Immature natural killer cell (primary cell): ENCODE data around the gene HS2ST1. TPM values are rescaled to one million over a fixed set of nuclear protein-coding genes. Genes with fewer than 3 reads are reported as not detected.

Source experiments
- DNase-seq, 3 donors: peaks; one replicate each; pipeline ENCODE4 v3.0.0; 2022; ENCODE audit warnings: mixed read lengths in 1 of 3
- H3K27ac Mint-ChIP-seq, 6 donors: one replicate each; pipeline ENCODE4 v1.8.0; 2020; ENCODE audit warnings: mixed read lengths in 6 of 6, mild to moderate bottlenecking in 5 of 6, inconsistent platforms in 4 of 6, moderate library complexity in 3 of 6
- H3K27me3 Mint-ChIP-seq, 3 donors: one replicate each; pipeline ENCODE4 v1.8.0; 2020 to 2021; ENCODE audit warnings: low read depth in 3 of 3, mild to moderate bottlenecking in 3 of 3, mixed read lengths in 3 of 3, moderate library complexity in 3 of 3, inconsistent platforms in 1 of 3
- H3K36me3 Mint-ChIP-seq, 3 donors: one replicate each; pipeline ENCODE4 v1.8.0; 2020; ENCODE audit warnings: mixed read lengths in 3 of 3, inconsistent platforms in 2 of 3, mild to moderate bottlenecking in 2 of 3
- H3K4me1 Mint-ChIP-seq, 2 donors: one replicate each; pipeline ENCODE4 v1.8.0; 2020; ENCODE audit warnings: inconsistent platforms in 2 of 2, mild to moderate bottlenecking in 2 of 2, mixed read lengths in 2 of 2, moderate library complexity in 1 of 2
- H3K4me3 Mint-ChIP-seq, 5 donors: one replicate each; pipeline ENCODE4 v1.8.0; 2020; ENCODE audit warnings: mild to moderate bottlenecking in 5 of 5, mixed read lengths in 5 of 5, inconsistent platforms in 3 of 5, moderate library complexity in 3 of 5
- H3K9me3 Mint-ChIP-seq, 6 donors: one replicate each; pipeline ENCODE4 v1.8.0; 2020; ENCODE audit warnings: mild to moderate bottlenecking in 6 of 6, mixed read lengths in 6 of 6, inconsistent platforms in 4 of 6, moderate library complexity in 3 of 6
- polyA plus RNA-seq, 3 donors: library from polyadenylated mRNA; unstranded; fragments of 300-500 nt; fragmentation: Illumina TruSeq; gene quantifications; one replicate each; pipeline ENCODE4 v1.2.3, GENCODE V29; 2021

The HS2ST1 gene
- polyA plus RNA-seq, 3 donors from 2014 or later, result 6.5 to 8.7 (median 7.5) TPM

DNA sequence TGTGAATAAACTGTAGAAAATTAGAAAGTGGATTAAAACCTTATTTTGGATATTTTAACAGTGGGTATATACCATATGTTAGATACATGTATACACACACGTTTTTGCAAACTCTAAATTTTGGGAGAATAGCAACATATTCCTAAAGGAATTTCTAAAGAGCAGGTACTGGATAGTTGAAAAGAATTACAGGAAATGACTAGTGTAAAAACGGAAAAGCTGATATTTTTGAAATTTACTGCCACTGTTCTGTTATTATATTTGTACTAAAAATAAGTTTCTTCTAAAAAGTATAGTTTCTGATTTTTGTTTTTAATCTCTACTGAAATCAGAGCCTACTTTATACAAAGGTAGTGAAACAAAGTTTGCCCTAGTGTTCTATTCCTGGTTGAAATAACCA, 114.1 kb downstream of the HS2ST1 start:
- H3K27me3 Mint-ChIP-seq, result no peaks in the 10 kb centered on the region
- no peaks in the 10 kb centered on the region for H3K9me3 Mint-ChIP-seq
- no peaks in the 10 kb centered on the region for H3K4me1 Mint-ChIP-seq
- H3K4me3 Mint-ChIP-seq, result no peak overlapping the region
- no peaks in the 10 kb centered on the region for H3K36me3 Mint-ChIP-seq
- no peak overlapping the region for H3K27ac Mint-ChIP-seq
- no peak for DNase-seq

GRCh38 chr1:87030740-87031690, 116.6 kb downstream of the HS2ST1 start:
- H3K36me3 Mint-ChIP-seq, result no peaks in the 10 kb centered on the region
- H3K9me3 Mint-ChIP-seq, result no peaks in the 10 kb centered on the region
- H3K4me3 Mint-ChIP-seq, result no peak overlapping the region
- H3K27ac Mint-ChIP-seq, result no peak overlapping the region
- DNase-seq, result no peak
- H3K4me1 Mint-ChIP-seq, result no peaks in the 10 kb centered on the region
- H3K27me3 Mint-ChIP-seq, result no peaks in the 10 kb centered on the region

GRCh38 chr1:87034351-87034750, 119.9 kb downstream of the HS2ST1 start:
- Mint-ChIP-seq H3K4me1 (no peaks in the 10 kb centered on the region), H3K27ac (no peak overlapping the region), H3K9me3 (no peaks in the 10 kb centered on the region), H3K4me3 (no peak overlapping the region), H3K27me3 (no peaks in the 10 kb centered on the region), H3K36me3 (no peaks in the 10 kb centered on the region)
- no peak for DNase-seq

DNA sequence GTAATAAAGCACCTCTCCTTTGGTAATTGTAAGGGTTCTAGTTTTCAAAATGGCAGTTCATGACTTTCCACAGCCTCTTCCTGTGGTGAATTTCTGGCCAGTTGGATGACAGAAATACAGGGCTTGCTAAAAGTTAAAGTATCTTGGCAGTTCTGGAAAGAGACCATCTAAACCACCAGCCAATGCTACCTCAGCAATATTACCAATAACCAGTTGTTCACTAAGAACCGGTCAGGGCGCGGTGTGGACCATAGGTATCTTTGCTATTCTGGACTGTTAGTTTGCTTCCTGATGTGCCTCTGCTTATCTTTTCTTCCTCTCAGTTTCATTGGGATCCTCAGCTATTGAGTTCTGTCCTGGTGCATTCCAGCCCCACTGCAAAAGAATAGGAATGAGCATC, 124.7 kb downstream of the HS2ST1 start:
- Mint-ChIP-seq H3K4me3 (no peak overlapping the region), H3K9me3 (no peaks in the 10 kb centered on the region), H3K4me1 (peaks cover 4 to 14% of the 10 kb centered on the region in 2 donors), H3K36me3 (no peaks in the 10 kb centered on the region), H3K27ac (no peak overlapping the region), H3K27me3 (peaks cover 0 to 2% (median 0%) of the 10 kb centered on the region in 3 donors)
- DNase-seq, result no peak

- Mint-ChIP-seq H3K27me3 (peaks cover 0 to 2% (median 2%) of the 10 kb centered on the region in 3 donors), H3K36me3 (peaks cover 0 to 5% (median 4%) of the 10 kb centered on the region in 3 donors), H3K4me3 (no peak overlapping the region), H3K9me3 (peaks cover 0 to 2% (median 0%) of the 10 kb centered on the region in 6 donors), H3K27ac (no peak overlapping the region), H3K4me1 (peaks cover 5 to 14% of the 10 kb centered on the region in 2 donors)
- no peak for DNase-seq
Observed at GRCh38 chr1:87042111-87042811, 127.8 kb downstream of the HS2ST1 start.

GRCh38 chr1:87044424-87044823, 130.0 kb downstream of the HS2ST1 start:
- H3K27me3 Mint-ChIP-seq, result peaks cover 0 to 2% (median 2%) of the 10 kb centered on the region in 3 donors
- no peak overlapping the region for H3K27ac Mint-ChIP-seq
- H3K9me3 Mint-ChIP-seq, result peaks cover 0 to 7% (median 3%) of the 10 kb centered on the region in 6 donors
- H3K4me3 Mint-ChIP-seq, result no peak overlapping the region
- no peak for DNase-seq
- peaks cover 5 to 16% of the 10 kb centered on the region in 2 donors for H3K4me1 Mint-ChIP-seq
- H3K36me3 Mint-ChIP-seq, result peaks cover 0 to 11% (median 11%) of the 10 kb centered on the region in 3 donors

GRCh38 chr1:87044840-87045239, 130.4 kb downstream of the HS2ST1 start:
- Mint-ChIP-seq H3K9me3 (peaks cover 0 to 7% (median 3%) of the 10 kb centered on the region in 6 donors), H3K4me1 (peaks cover 5 to 20% of the 10 kb centered on the region in 2 donors), H3K36me3 (peaks cover 0 to 11% (median 11%) of the 10 kb centered on the region in 3 donors), H3K27me3 (peaks cover 0 to 2% (median 2%) of the 10 kb centered on the region in 3 donors), H3K27ac (no peak overlapping the region), H3K4me3 (no peak overlapping the region)
- no peak for DNase-seq

- Mint-ChIP-seq H3K4me3 (no peak overlapping the region), H3K27ac (no peak overlapping the region), H3K27me3 (peaks cover 0 to 2% (median 0%) of the 10 kb centered on the region in 3 donors), H3K36me3 (peaks cover 0 to 11% (median 11%) of the 10 kb centered on the region in 3 donors), H3K4me1 (peaks cover 9 to 30% of the 10 kb centered on the region in 2 donors), H3K9me3 (peaks cover 0 to 7% (median 3%) of the 10 kb centered on the region in 6 donors)
- no peak for DNase-seq
Observed at GRCh38 chr1:87045761-87046304, 131.4 kb downstream of the HS2ST1 start.

DNA sequence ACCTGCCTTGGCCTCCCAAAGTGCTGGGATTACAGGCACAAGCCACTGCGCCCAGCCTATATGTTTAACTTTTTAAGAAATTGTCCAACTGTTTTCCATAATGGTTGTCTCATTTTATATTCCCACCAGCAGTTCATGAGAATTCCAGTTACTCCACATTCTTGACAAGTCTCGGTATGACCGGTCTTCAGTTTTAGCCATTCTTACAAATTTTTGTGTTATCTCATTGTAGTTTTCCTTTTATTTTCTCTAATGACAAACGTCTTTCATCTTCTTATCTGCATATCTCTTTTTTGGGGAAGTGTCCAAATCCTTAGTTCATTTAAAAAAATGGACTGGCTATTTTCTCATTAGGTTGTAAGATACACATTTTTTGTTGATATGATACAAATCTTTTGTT, 132.5 kb downstream of the HS2ST1 start:
- peaks cover 0 to 11% (median 11%) of the 10 kb centered on the region in 3 donors for H3K36me3 Mint-ChIP-seq
- H3K4me1 Mint-ChIP-seq, result peaks cover 8 to 24% of the 10 kb centered on the region in 2 donors
- H3K9me3 Mint-ChIP-seq, result peaks cover 0 to 7% (median 3%) of the 10 kb centered on the region in 6 donors
- H3K27ac Mint-ChIP-seq, result no peak overlapping the region
- H3K27me3 Mint-ChIP-seq, result peaks cover 0 to 4% (median 0%) of the 10 kb centered on the region in 3 donors
- DNase-seq, result no peak
- H3K4me3 Mint-ChIP-seq, result no peak overlapping the region

DNA sequence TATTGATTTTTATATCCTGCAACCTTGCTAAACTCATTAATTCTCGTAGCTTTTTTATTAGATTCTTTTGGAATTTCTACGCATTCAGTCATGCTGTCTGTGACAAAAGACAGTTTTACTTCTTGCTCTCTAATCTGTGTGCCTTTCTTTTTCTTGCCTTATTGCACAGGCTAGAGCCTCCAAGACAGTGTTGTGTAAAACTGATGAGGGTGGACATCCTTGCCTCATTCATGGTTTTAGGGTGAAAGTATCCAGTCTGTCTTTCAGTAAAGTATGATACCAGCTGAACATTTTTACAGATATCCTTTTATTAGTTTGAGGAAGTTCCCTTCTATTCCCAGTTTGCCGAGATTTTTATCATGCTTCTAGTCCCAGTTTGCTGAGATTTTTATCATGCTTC, 133.8 kb downstream of the HS2ST1 start:
- H3K4me1 Mint-ChIP-seq, result peaks cover 5 to 17% of the 10 kb centered on the region in 2 donors
- no peak overlapping the region for H3K4me3 Mint-ChIP-seq
- DNase-seq, result no peak
- peaks cover 0 to 4% (median 0%) of the 10 kb centered on the region in 3 donors for H3K27me3 Mint-ChIP-seq
- no peak overlapping the region for H3K27ac Mint-ChIP-seq
- H3K36me3 Mint-ChIP-seq, result peaks cover 0 to 11% (median 11%) of the 10 kb centered on the region in 3 donors
- H3K9me3 Mint-ChIP-seq, result peaks cover 0 to 7% (median 3%) of the 10 kb centered on the region in 6 donors

GRCh38 chr1:87051965-87052364, 137.5 kb downstream of the HS2ST1 start:
- Mint-ChIP-seq H3K4me1 (peaks cover 3 to 17% of the 10 kb centered on the region in 2 donors), H3K27ac (no peak overlapping the region), H3K36me3 (peaks cover 0 to 8% (median 7%) of the 10 kb centered on the region in 3 donors), H3K9me3 (peaks cover 0 to 5% (median 3%) of the 10 kb centered on the region in 6 donors), H3K4me3 (no peak overlapping the region), H3K27me3 (peaks cover 0 to 2% (median 0%) of the 10 kb centered on the region in 3 donors)
- no peak for DNase-seq

DNA sequence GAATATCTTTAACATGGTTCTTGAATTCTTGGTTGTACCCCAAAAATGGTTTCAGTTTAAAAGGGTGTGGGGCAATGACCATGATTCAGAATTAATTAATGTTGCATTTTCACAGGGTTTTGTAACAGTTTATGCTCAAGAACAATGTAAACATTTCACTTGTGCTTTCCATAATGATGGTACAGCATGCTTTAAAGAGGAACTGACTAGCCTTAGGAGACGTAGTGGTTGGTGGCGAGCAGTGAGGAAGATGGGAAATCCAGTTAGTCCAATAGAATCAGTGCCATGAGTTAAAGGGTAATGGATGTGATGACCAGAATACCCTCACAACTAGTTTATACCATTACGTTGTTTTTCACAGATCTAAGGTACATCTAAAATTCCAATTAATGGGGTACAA, 138.0 kb downstream of the HS2ST1 start:
- Mint-ChIP-seq H3K36me3 (peaks cover 0 to 7% (median 5%) of the 10 kb centered on the region in 3 donors), H3K9me3 (peaks cover 0 to 5% (median 3%) of the 10 kb centered on the region in 6 donors), H3K27ac (no peak overlapping the region), H3K4me1 (peaks cover 3 to 17% of the 10 kb centered on the region in 2 donors), H3K4me3 (no peak overlapping the region), H3K27me3 (peaks cover 0 to 2% (median 0%) of the 10 kb centered on the region in 3 donors)
- no peak for DNase-seq

GRCh38 chr1:87052961-87053360, 138.5 kb downstream of the HS2ST1 start:
- Mint-ChIP-seq H3K4me3 (no peak overlapping the region), H3K27ac (no peak overlapping the region)

More at GRCh38 chr1:87052961-87053360, 138.5 kb downstream of the HS2ST1 start:
- peaks cover 0 to 4% (median 3%) of the 10 kb centered on the region in 6 donors for H3K9me3 Mint-ChIP-seq
- H3K4me1 Mint-ChIP-seq, result peaks cover 3 to 17% of the 10 kb centered on the region in 2 donors
- DNase-seq, result no peak
- peaks cover 0 to 2% (median 0%) of the 10 kb centered on the region in 3 donors for H3K27me3 Mint-ChIP-seq
- H3K36me3 Mint-ChIP-seq, result peaks cover 0 to 4% (median 0%) of the 10 kb centered on the region in 3 donors
